ENCODE measurements around the gene EIF4B.

EIF4B gene

GRCh38 chr12:53052419-53053217, 46.4 kb downstream of the EIF4B start:
- POLR2A ChIA-PET, result no interaction called here
- Histone ChIP-seq H3K36me3 (ENCODE audit: control insufficient read depth in 4 of 4, insufficient read depth in 4 of 4, low read length in 3 of 4) (no peaks in the 10 kb centered on the region), H3K4me1 (ENCODE audit: control extremely low read depth in 1 of 4, control insufficient read depth in 4 of 4, insufficient read depth in 4 of 4, low read length in 3 of 4) (peaks cover 0 to 27% (median 18%) of the 10 kb centered on the region in 4 experiments), H3K27me3 (replicated peaks in 2 of 5; ENCODE audit: control insufficient read depth in 4 of 5, insufficient read depth in 5 of 5, low read length in 4 of 5) (no peaks in the 10 kb centered on the region), H3K4me3 (ENCODE audit: control insufficient read depth in 1 of 7, extremely low read depth in 1 of 7, insufficient read depth in 4 of 7, low read depth in 2 of 7, low read length in 6 of 7) (no peak overlapping the region), H3K9me3 (ENCODE audit: control extremely low read depth in 1 of 5, control insufficient read depth in 4 of 5, insufficient read depth in 2 of 5, low read depth in 1 of 5, low read length in 4 of 5) (no peaks in the 10 kb centered on the region), H3K27ac (ENCODE audit: insufficient read depth in 1 of 2, low read depth in 1 of 2, low read length in 2 of 2, poor library complexity in 1 of 2, severe bottlenecking in 2 of 2) (no peak overlapping the region)
- no peak for DNase-seq
- CTCF ChIA-PET, result interaction anchor here (1.2 to 4.1 kb wide), 7 partner anchors 8 to 51 kb away, joined by 4 to 19 read pairs (median 5); partner anchors contain the start of gene SOAT2
- 95% methylated on average over 3 of the region's 11 CpGs for WGBS (ENCODE audit: insufficient coverage)

GRCh38 chr12:53053218-53054111, 47.2 kb downstream of the EIF4B start:
- H3K4me3 ChIP-seq (ENCODE audit: control insufficient read depth in 1 of 7, extremely low read depth in 1 of 7, insufficient read depth in 4 of 7, low read depth in 2 of 7, low read length in 6 of 7), result peak overlapping the region; percentile 72 to 93 (median 79)
- CTCF ChIA-PET, result interaction anchor here (0.7 to 4.1 kb wide), 11 partner anchors 9 to 144 kb away, joined by 3 to 44 read pairs (median 4); partner anchors contain the start of gene SOAT2
- no peaks in the 10 kb centered on the region for H3K36me3 ChIP-seq (ENCODE audit: control insufficient read depth in 4 of 4, insufficient read depth in 4 of 4, low read length in 3 of 4)
- H3K27ac ChIP-seq (ENCODE audit: insufficient read depth in 1 of 2, low read depth in 1 of 2, low read length in 2 of 2, poor library complexity in 1 of 2, severe bottlenecking in 2 of 2), result no peak overlapping the region
- 90% methylated on average over 4 of the region's 16 CpGs for WGBS (ENCODE audit: insufficient coverage)
- no peaks in the 10 kb centered on the region for H3K27me3 ChIP-seq (replicated peaks in 2 of 5; ENCODE audit: control insufficient read depth in 4 of 5, insufficient read depth in 5 of 5, low read length in 4 of 5)
- peak; percentile 39 to 53 (median 47) for DNase-seq
- POLR2A ChIA-PET, result interaction anchor here (0.8 kb wide), 1 partner anchor 46 kb away, joined by 3 read pairs; no protein-coding TSS in a partner anchor
- peaks cover 0 to 21% (median 11%) of the 10 kb centered on the region in 4 experiments for H3K4me1 ChIP-seq (ENCODE audit: control extremely low read depth in 1 of 4, control insufficient read depth in 4 of 4, insufficient read depth in 4 of 4, low read length in 3 of 4)
- no peaks in the 10 kb centered on the region for H3K9me3 ChIP-seq (ENCODE audit: control extremely low read depth in 1 of 5, control insufficient read depth in 4 of 5, insufficient read depth in 2 of 5, low read depth in 1 of 5, low read length in 4 of 5)

- peak overlapping the region in 1 of 2 experiments; percentile 25 for H3K27ac ChIP-seq (ENCODE audit: insufficient read depth in 1 of 2, low read depth in 1 of 2, low read length in 2 of 2, poor library complexity in 1 of 2, severe bottlenecking in 2 of 2)
- peak; percentile 91 to 95 (median 94) for DNase-seq
- POLR2A ChIA-PET, result interaction anchor here (0.8 kb wide), 1 partner anchor 45 kb away, joined by 3 read pairs; no protein-coding TSS in a partner anchor
- H3K4me1 ChIP-seq (ENCODE audit: control extremely low read depth in 1 of 4, control insufficient read depth in 4 of 4, insufficient read depth in 4 of 4, low read length in 3 of 4), result peaks cover 0 to 18% (median 10%) of the 10 kb centered on the region in 4 experiments
- CTCF ChIA-PET, result interaction anchor here (0.7 to 4.2 kb wide), 13 partner anchors 7 to 143 kb away, joined by 3 to 44 read pairs (median 4); partner anchors contain the start of gene SOAT2
- H3K4me3 ChIP-seq (ENCODE audit: control insufficient read depth in 1 of 7, extremely low read depth in 1 of 7, insufficient read depth in 4 of 7, low read depth in 2 of 7, low read length in 6 of 7), result peak overlapping the region; percentile 72 to 93 (median 79)
- no peaks in the 10 kb centered on the region for H3K36me3 ChIP-seq (ENCODE audit: control insufficient read depth in 4 of 4, insufficient read depth in 4 of 4, low read length in 3 of 4)
- WGBS (ENCODE audit: insufficient coverage), result 2% methylated on average over 40 of the region's 48 CpGs
- H3K9me3 ChIP-seq (ENCODE audit: control extremely low read depth in 1 of 5, control insufficient read depth in 4 of 5, insufficient read depth in 2 of 5, low read depth in 1 of 5, low read length in 4 of 5), result no peaks in the 10 kb centered on the region
- H3K27me3 ChIP-seq (replicated peaks in 2 of 5; ENCODE audit: control insufficient read depth in 4 of 5, insufficient read depth in 5 of 5, low read length in 4 of 5), result no peaks in the 10 kb centered on the region
These were observed 48.0 kb downstream of the EIF4B start for GRCh38 chr12:53054112-53054878.

GRCh38 chr12:53055471-53056266, 49.4 kb downstream of the EIF4B start:
- over 99% methylated on average over 9 of the region's 15 CpGs for WGBS (ENCODE audit: insufficient coverage)
- Histone ChIP-seq H3K9me3 (ENCODE audit: control extremely low read depth in 1 of 5, control insufficient read depth in 4 of 5, insufficient read depth in 2 of 5, low read depth in 1 of 5, low read length in 4 of 5) (no peaks in the 10 kb centered on the region), H3K27ac (ENCODE audit: insufficient read depth in 1 of 2, low read depth in 1 of 2, low read length in 2 of 2, poor library complexity in 1 of 2, severe bottlenecking in 2 of 2) (no peak overlapping the region), H3K27me3 (replicated peaks in 2 of 5; ENCODE audit: control insufficient read depth in 4 of 5, insufficient read depth in 5 of 5, low read length in 4 of 5) (no peaks in the 10 kb centered on the region), H3K36me3 (ENCODE audit: control insufficient read depth in 4 of 4, insufficient read depth in 4 of 4, low read length in 3 of 4) (no peaks in the 10 kb centered on the region), H3K4me1 (ENCODE audit: control extremely low read depth in 1 of 4, control insufficient read depth in 4 of 4, insufficient read depth in 4 of 4, low read length in 3 of 4) (peaks cover 0 to 12% (median 8%) of the 10 kb centered on the region in 4 experiments), H3K4me3 (ENCODE audit: control insufficient read depth in 1 of 7, extremely low read depth in 1 of 7, insufficient read depth in 4 of 7, low read depth in 2 of 7, low read length in 6 of 7) (no peak overlapping the region)
- DNase-seq, result no peak
- ChIA-PET POLR2A (no interaction called here), CTCF (interaction anchor here (1.0 to 4.2 kb wide), 6 partner anchors 9 to 47 kb away, joined by 3 to 44 read pairs (median 15); partner anchors contain the start of genes IGFBP6 and SOAT2)

GRCh38 chr12:53056296-53056695, 50.0 kb downstream of the EIF4B start:
- no peaks in the 10 kb centered on the region for H3K27me3 ChIP-seq (replicated peaks in 2 of 5; ENCODE audit: control insufficient read depth in 4 of 5, insufficient read depth in 5 of 5, low read length in 4 of 5)
- POLR2A ChIA-PET, result interaction anchor here (0.7 kb wide), 1 partner anchor 13 kb away, joined by 3 read pairs; no protein-coding TSS in a partner anchor
- CTCF ChIA-PET, result interaction anchor here (1.0 to 4.2 kb wide), 5 partner anchors 9 to 47 kb away, joined by 4 to 44 read pairs (median 11); partner anchors contain the start of gene SOAT2
- H3K9me3 ChIP-seq (ENCODE audit: control extremely low read depth in 1 of 5, control insufficient read depth in 4 of 5, insufficient read depth in 2 of 5, low read depth in 1 of 5, low read length in 4 of 5), result no peaks in the 10 kb centered on the region
- WGBS (ENCODE audit: insufficient coverage), result 88% methylated on average over 3 of the region's 5 CpGs
- no peak for DNase-seq
- peaks cover 0 to 12% (median 8%) of the 10 kb centered on the region in 4 experiments for H3K4me1 ChIP-seq (ENCODE audit: control extremely low read depth in 1 of 4, control insufficient read depth in 4 of 4, insufficient read depth in 4 of 4, low read length in 3 of 4)
- H3K4me3 ChIP-seq (ENCODE audit: control insufficient read depth in 1 of 7, extremely low read depth in 1 of 7, insufficient read depth in 4 of 7, low read depth in 2 of 7, low read length in 6 of 7), result no peak overlapping the region
- no peak overlapping the region for H3K27ac ChIP-seq (ENCODE audit: insufficient read depth in 1 of 2, low read depth in 1 of 2, low read length in 2 of 2, poor library complexity in 1 of 2, severe bottlenecking in 2 of 2)
- no peaks in the 10 kb centered on the region for H3K36me3 ChIP-seq (ENCODE audit: control insufficient read depth in 4 of 4, insufficient read depth in 4 of 4, low read length in 3 of 4)

DNA sequence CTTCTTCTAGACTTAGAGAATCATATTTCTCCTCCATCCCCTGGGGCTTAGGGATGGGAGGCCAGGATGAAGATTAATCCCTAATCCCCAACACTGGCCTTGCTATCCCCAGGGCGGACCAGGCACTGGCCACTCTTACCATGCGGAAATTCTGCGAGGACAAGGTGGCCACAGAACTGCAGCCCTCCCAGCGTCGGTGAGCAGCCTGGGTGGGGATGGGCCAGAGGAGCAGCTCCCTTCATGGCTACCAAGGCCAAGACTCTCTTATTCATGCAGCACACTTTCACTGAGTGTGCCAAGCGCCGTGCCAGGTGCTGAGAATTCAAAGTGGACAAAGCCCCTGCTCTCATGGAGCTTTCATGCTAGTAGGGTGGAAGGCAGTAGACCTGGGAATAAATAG, 50.6 kb downstream of the EIF4B start:
- Histone ChIP-seq H3K9me3 (ENCODE audit: control extremely low read depth in 1 of 5, control insufficient read depth in 4 of 5, insufficient read depth in 2 of 5, low read depth in 1 of 5, low read length in 4 of 5) (no peaks in the 10 kb centered on the region), H3K36me3 (ENCODE audit: control insufficient read depth in 4 of 4, insufficient read depth in 4 of 4, low read length in 3 of 4) (no peaks in the 10 kb centered on the region), H3K4me1 (ENCODE audit: control extremely low read depth in 1 of 4, control insufficient read depth in 4 of 4, insufficient read depth in 4 of 4, low read length in 3 of 4) (peaks cover 0 to 12% (median 8%) of the 10 kb centered on the region in 4 experiments), H3K4me3 (ENCODE audit: control insufficient read depth in 1 of 7, extremely low read depth in 1 of 7, insufficient read depth in 4 of 7, low read depth in 2 of 7, low read length in 6 of 7) (no peak overlapping the region), H3K27me3 (replicated peaks in 2 of 5; ENCODE audit: control insufficient read depth in 4 of 5, insufficient read depth in 5 of 5, low read length in 4 of 5) (no peaks in the 10 kb centered on the region), H3K27ac (ENCODE audit: insufficient read depth in 1 of 2, low read depth in 1 of 2, low read length in 2 of 2, poor library complexity in 1 of 2, severe bottlenecking in 2 of 2) (no peak overlapping the region)
- ChIA-PET POLR2A (interaction anchor here (0.7 kb wide), 1 partner anchor 13 kb away, joined by 3 read pairs; no protein-coding TSS in a partner anchor), CTCF (interaction anchor here (1.0 to 4.2 kb wide), 7 partner anchors 10 to 104 kb away, joined by 3 to 23 read pairs (median 4); partner anchors contain the start of gene SOAT2)
- 100% methylated on average over 7 of the region's 7 CpGs for WGBS (ENCODE audit: insufficient coverage)
- no peak for DNase-seq
